HFF-Myc (cell line): ENCODE data around the gene NEK8.

Experiments
- DNase-seq: peaks from one replicate; pipeline ENCODE4 v3.0.0-alpha.2; 2011; ENCODE audit warnings: low read depth; ENCODE audit errors: extremely low read depth
- H3K4me3 ChIP-seq: replicated peaks from 2 replicates; pipeline ENCODE4 v1.5.1; 2011; ENCODE audit warnings: low read depth, mild to moderate bottlenecking, control low read depth, low read length
- CTCF ChIP-seq: IDR thresholded peaks from 2 replicates; pipeline ENCODE4 v1.5.1; 2012; ENCODE audit warnings: mild to moderate bottlenecking, low read depth, low read length, control low read depth; ENCODE audit errors: missing control alignments

Gene NEK8

GRCh38 chr17:28707339-28707720 is 21.3 kb upstream of the NEK8 start:
- H3K4me3 ChIP-seq, result no peak overlapping the region
- no peak for DNase-seq
- TF ChIP-seq CTCF, result no peak

GRCh38 chr17:28710861-28711722 is 17.5 kb upstream of the NEK8 start:
- TF ChIP-seq CTCF, result no peak

GRCh38 chr17:28711723-28712031 is 16.9 kb upstream of the NEK8 start, which contains the start of gene PROCA1:
Gene PROCA1 (minus strand): TSS chr17:28711888. CDS start chr17:28711660, 228 bp downstream.
- peak within 1 kb of the TSS; percentile 44 for H3K4me3 ChIP-seq
- TF ChIP-seq CTCF, result no peak
- no peak for DNase-seq

More at GRCh38 chr17:28710861-28711722, 17.5 kb upstream of the NEK8 start:
- DNase-seq, result no peak
- peak overlapping the region; percentile 44 for H3K4me3 ChIP-seq

GRCh38 chr17:28712032-28712704 is 16.4 kb upstream of the NEK8 start:
- no peak for DNase-seq
- no peak for TF ChIP-seq CTCF

GRCh38 chr17:28712705-28713415 is 15.7 kb upstream of the NEK8 start:
- H3K4me3 ChIP-seq, result no peak overlapping the region
- no peak for TF ChIP-seq CTCF
- DNase-seq, result no peak

More at GRCh38 chr17:28712032-28712704, 16.4 kb upstream of the NEK8 start:
- peak overlapping the region; percentile 44 for H3K4me3 ChIP-seq

GRCh38 chr17:28714281-28714680 is 14.3 kb upstream of the NEK8 start:
- no peak for DNase-seq
- TF ChIP-seq CTCF, result no peak
- no peak overlapping the region for H3K4me3 ChIP-seq
